Measurements from ENCODE around the gene KANK3. TPM values are rescaled to one million over a fixed set of nuclear protein-coding genes. Genes with fewer than 3 reads are reported as not detected.

Gene KANK3
- total and polyA plus RNA-seq, 2 of the 8 experiments (the other 6 are each of a cell fraction or from before 2014, with no cell fraction given) = 2.5 to 4.2 TPM

DNA sequence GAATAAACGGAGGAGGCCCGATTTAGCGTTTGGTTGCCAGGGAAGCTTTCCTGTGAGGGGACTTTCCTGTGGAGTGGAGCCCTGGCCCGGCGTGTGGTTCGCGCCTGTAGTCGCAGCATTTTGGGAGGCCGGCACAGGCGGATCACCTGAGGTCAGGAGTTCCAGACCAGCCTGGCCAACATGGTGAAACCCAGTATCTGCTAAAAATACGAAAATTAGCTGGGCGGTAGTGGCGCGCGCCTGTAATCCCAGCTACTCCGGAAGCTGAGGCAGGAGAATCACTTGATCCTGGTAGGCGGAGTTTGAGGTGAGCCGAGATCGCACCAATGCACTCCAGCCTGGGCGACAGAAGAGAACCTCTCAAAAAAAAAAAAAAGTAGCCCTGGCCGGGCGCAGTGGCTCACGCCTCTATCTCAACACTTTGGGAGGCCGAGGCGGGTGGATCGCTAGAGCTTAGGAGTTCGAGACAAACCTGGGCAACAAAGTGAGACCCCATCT lies 6.9 kb downstream of the KANK3 start:
- H2BK20ac ChIP-seq (ENCODE audit: low read length) = no peak overlapping the region
- peak in 1 of 2 experiments; percentile 49 for DNase-seq (ENCODE audit: low read depth in 1 of 2, low spot score in 2 of 2)
- no peaks in the 10 kb centered on the region for H3K79me2 ChIP-seq (ENCODE audit: control insufficient read depth in 1 of 2, insufficient read depth in 2 of 2, low read length in 2 of 2)
- H3K27ac ChIP-seq (ENCODE audit: low read depth, low read length) = no peak overlapping the region
- H3K36me3 ChIP-seq (ENCODE audit: control insufficient read depth in 2 of 4, insufficient read depth in 4 of 4, low read length in 3 of 4) = 0 out of 8 replicates have a peak, but pooled peaks cover 0 to 4% (median 0%) of the 10 kb centered on the region in 4 experiments
- H3K9me3 ChIP-seq (ENCODE audit: insufficient read depth in 2 of 2, low read depth in 1 of 2, low read length in 1 of 2) = no peaks in the 10 kb centered on the region
- no peak overlapping the region for H3K23ac ChIP-seq (ENCODE audit: insufficient read length)
- H3K18ac ChIP-seq (ENCODE audit: extremely low read depth, low read length) = no peak overlapping the region
- no peak overlapping the region for H3K9ac ChIP-seq (replicated peaks in 1 of 4; ENCODE audit: extremely low read depth in 1 of 4, low read depth in 3 of 4, low read length in 3 of 4)
- H2AK5ac ChIP-seq (ENCODE audit: low read depth, low read length) = no peak overlapping the region
- no peak overlapping the region for H2BK5ac ChIP-seq (ENCODE audit: low read depth, low read length)
- ChIA-PET CTCF (ENCODE audit: partially characterized antibody) (interaction anchor here (0.6 to 3.7 kb wide), 8 partner anchors 8 to 73 kb away, joined by 3 to 32 read pairs (median 4); partner anchors contain the start of genes NDUFA7 and RPS28), POLR2A (ENCODE audit: partially characterized antibody) (interaction anchor here (0.9 to 27.1 kb wide), 5 partner anchors 8 to 27 kb away, joined by 3 to 583 read pairs (median 5); partner anchors contain the start of genes ANGPTL4, CD320, NDUFA7 and RPS28)
- H3K4ac ChIP-seq (replicated peaks; ENCODE audit: insufficient read length, low read depth, low read length) = no peak overlapping the region
- no peak overlapping the region for H2BK12ac ChIP-seq (ENCODE audit: low read depth, low read length)
- H3K79me1 ChIP-seq (ENCODE audit: low read depth, low read length) = no peaks in the 10 kb centered on the region
- H3K4me1 ChIP-seq (replicated peaks in 1 of 4; ENCODE audit: control insufficient read depth in 3 of 4, insufficient read depth in 4 of 4, low read length in 3 of 4) = peaks cover 0 to 21% (median 10%) of the 10 kb centered on the region in 4 experiments; a peak in 6 of 7 replicates
- H2AFZ ChIP-seq (ENCODE audit: low read length) = no peak overlapping the region
- no peak overlapping the region for H2BK120ac ChIP-seq (replicated peaks; ENCODE audit: low read depth, low read length)
- H3K27me3 ChIP-seq (replicated peaks in 1 of 4; ENCODE audit: control insufficient read depth in 3 of 4, extremely low read depth in 1 of 4, insufficient read depth in 3 of 4, low read length in 3 of 4) = peaks cover 21 to 38% (median 33%) of the 10 kb centered on the region in 4 experiments
- H4K20me1 ChIP-seq (replicated peaks in 1 of 2; ENCODE audit: control insufficient read depth in 1 of 2, insufficient read depth in 2 of 2, low read length in 2 of 2) = peaks cover 0 to 2% of the 10 kb centered on the region in 2 experiments
- H4K8ac ChIP-seq (ENCODE audit: extremely low read depth, insufficient read depth, low read length) = peak overlapping the region; percentile 17; the same call in 1 of the 2 replicates
- H3K23me2 ChIP-seq (ENCODE audit: low read depth, low read length) = peaks cover 16% of the 10 kb centered on the region; the same call in 1 of the 2 replicates
- no peak overlapping the region for H3K14ac ChIP-seq (ENCODE audit: insufficient read length)
- WGBS, 2 experiments (ENCODE audit: extremely low coverage in 1 of 2, insufficient coverage in 1 of 2, insufficient read length in 1 of 2, insufficient replicate concordance in 2 of 2, low coverage in 1 of 2, low lambda C conversion rate in 2 of 2, missing lambda C conversion rate in 1 of 2) = 72% methylated on average over 23 of the region's 27 CpGs; no CpG with 5 or more reads in 1 of the 2 experiments
- H3K4me3 ChIP-seq (ENCODE audit: extremely low read depth in 1 of 4, insufficient read depth in 2 of 4, low read depth in 3 of 4, low read length in 4 of 4) = peak overlapping the region in 1 of 4 experiments; percentile 56; a peak in 1 of 8 replicates
- FAIRE-seq = no peak
- H3K4me2 ChIP-seq (ENCODE audit: insufficient read depth in 1 of 2, low read depth in 2 of 2, low read length in 2 of 2) = peak overlapping the region in 1 of 2 experiments; percentile 81; a peak in 2 of 4 replicates
- no peak overlapping the region for H4K91ac ChIP-seq (replicated peaks; ENCODE audit: insufficient read length, low read length)
- no peak overlapping the region for H3K56ac ChIP-seq (replicated peaks; ENCODE audit: insufficient read length, low read depth, low read length)
- no peak overlapping the region for H2BK15ac ChIP-seq (ENCODE audit: low read length)
- H4K5ac ChIP-seq (ENCODE audit: insufficient read length, low read depth, low read length) = no peak overlapping the region
- no peak for TF ChIP-seq RBBP5 (IDR thresholded peaks at IDR 0.05; ENCODE audit: borderline replicate concordance, low read depth, low read length)
